Activated CD8-positive, alpha-beta T cell treated with anti-CD3 and anti-CD28 coated beads for 36 hours (primary cell): ENCODE measurements around the gene HLA-DRB5. TPM values are rescaled to one million over a fixed set of nuclear protein-coding genes. Genes with fewer than 3 reads are reported as not detected.
"Not testable (repeated sequence)": the region's sequence is repeated elsewhere in the genome, so short reads cannot be mapped to it uniquely, and the experiment has no call there.

Experiments used
- ATAC-seq: fragments of 200-7000 bp; cut with Tn5 transposase; one replicate; pipeline ENCODE4 v1.10.0; 2021; ENCODE audit warnings: mild to moderate bottlenecking, moderate library complexity
- CTCF ChIA-PET: fragments of 350-600 bp; sonication (Branson Sonifier 250); formaldehyde crosslinking; loops from one replicate; lab custom pipeline; 2021; ENCODE audit warnings: antibody characterized with exemption; lab: Charles Lee
- POLR2A ChIA-PET: fragments of 350-600 bp; sonication (Branson Sonifier 250); formaldehyde crosslinking; loops from one replicate; lab custom pipeline; 2021; ENCODE audit warnings: antibody characterized with exemption; lab: Charles Lee
- DNase-seq: peaks from one replicate; pipeline ENCODE4 v3.0.0-alpha.2; 2020
- H3K27ac Mint-ChIP-seq: one replicate; pipeline ENCODE4 v1.8.0; 2021; ENCODE audit warnings: mild to moderate bottlenecking, mixed read lengths
- H3K27me3 Mint-ChIP-seq: one replicate; pipeline ENCODE4 v1.8.0; 2021; ENCODE audit warnings: mixed read lengths
- H3K36me3 Mint-ChIP-seq: one replicate; pipeline ENCODE4 v1.8.0; 2021; ENCODE audit warnings: low read depth, mixed read lengths
- H3K4me1 Mint-ChIP-seq: one replicate; pipeline ENCODE4 v1.8.0; 2021; ENCODE audit warnings: low read depth, mixed read lengths
- H3K4me3 Mint-ChIP-seq: one replicate; pipeline ENCODE4 v1.8.0; 2021; ENCODE audit warnings: mild to moderate bottlenecking, moderate library complexity, mixed read lengths
- H3K9me3 Mint-ChIP-seq: one replicate; pipeline ENCODE4 v1.8.0; 2021; ENCODE audit warnings: mixed read lengths
- CTCF ChIP-seq: fragments of 200-600 bp; IDR thresholded peaks from one replicate; pipeline ENCODE4 v1.8.0; 2022; ENCODE audit warnings: antibody characterized with exemption, mild to moderate bottlenecking
- intact Hi-C: fragments of 100-400 bp; cut with micrococcal nuclease; formaldehyde crosslinking; loops from one replicate; pipeline ENCODE4 v1.10.0; 2022
- total RNA-seq, 2 experiments: library from RNA; stranded (reverse); gene quantifications; one replicate each; pipeline ENCODE4 v1.2.3, GENCODE V29; 2021

The HLA-DRB5 gene
- total RNA-seq, 2 experiments from 2014 or later = 4.9 to 5.9 TPM

- H3K27me3 Mint-ChIP-seq = peaks cover 4% of the 10 kb centered on the region
- intact Hi-C loops = no loop called here
- no peaks in the 10 kb centered on the region for H3K36me3 Mint-ChIP-seq
- DNase-seq (no peak), ATAC-seq (no peak)
- TF ChIP-seq CTCF = no peak
- no peak overlapping the region for H3K4me3 Mint-ChIP-seq
- ChIA-PET POLR2A (interaction anchor here (0.6 to 0.9 kb wide), 2 partner anchors 48 to 174 kb away, joined by 3 to 4 read pairs; no protein-coding TSS in a partner anchor), CTCF (no interaction called here)
- no peak overlapping the region for H3K27ac Mint-ChIP-seq
- H3K4me1 Mint-ChIP-seq = no peaks in the 10 kb centered on the region
- peaks cover 3% of the 10 kb centered on the region for H3K9me3 Mint-ChIP-seq
Observed at GRCh38 chr6:32539839-32540238, 9.8 kb upstream of the HLA-DRB5 start.

DNA sequence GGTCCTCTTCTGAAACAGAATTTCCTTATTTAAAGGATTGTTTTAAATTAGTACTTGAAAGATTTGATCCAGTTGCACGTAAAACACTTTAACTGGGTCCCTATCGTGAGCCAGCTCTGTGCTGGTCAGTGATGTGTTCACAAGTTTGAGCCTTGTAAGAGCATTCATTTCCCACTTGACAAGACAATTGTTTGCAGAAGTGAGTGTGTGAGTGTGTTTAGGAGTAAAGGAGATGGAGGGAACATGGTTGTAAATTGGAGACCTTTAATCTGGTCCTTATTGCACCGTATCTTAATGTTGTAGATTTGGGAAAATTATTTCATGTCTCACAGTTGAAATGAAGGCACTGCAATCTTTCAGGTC, 325 bp upstream of the HLA-DRB5 start:
- ATAC-seq, H3K4me3 Mint-ChIP-seq, H3K4me1 Mint-ChIP-seq, POLR2A ChIA-PET, H3K9me3 Mint-ChIP-seq, CTCF ChIA-PET, intact Hi-C loops, H3K27ac Mint-ChIP-seq, H3K36me3 Mint-ChIP-seq, H3K27me3 Mint-ChIP-seq, DNase-seq: not testable (repeated sequence)

GRCh38 chr6:32522302-32523047, 7.6 kb downstream of the HLA-DRB5 start:
- Mint-ChIP-seq H3K36me3 (no peaks in the 10 kb centered on the region), H3K27ac (no peak overlapping the region), H3K4me3 (no peak overlapping the region), H3K4me1 (no peaks in the 10 kb centered on the region), H3K9me3 (no peaks in the 10 kb centered on the region), H3K27me3 (peaks cover 2% of the 10 kb centered on the region)
- ChIA-PET POLR2A (no interaction called here), CTCF (no interaction called here)
- no peak for DNase-seq
- TF ChIP-seq CTCF = no peak
- no peak for ATAC-seq
- intact Hi-C loops = no loop called here

DNA sequence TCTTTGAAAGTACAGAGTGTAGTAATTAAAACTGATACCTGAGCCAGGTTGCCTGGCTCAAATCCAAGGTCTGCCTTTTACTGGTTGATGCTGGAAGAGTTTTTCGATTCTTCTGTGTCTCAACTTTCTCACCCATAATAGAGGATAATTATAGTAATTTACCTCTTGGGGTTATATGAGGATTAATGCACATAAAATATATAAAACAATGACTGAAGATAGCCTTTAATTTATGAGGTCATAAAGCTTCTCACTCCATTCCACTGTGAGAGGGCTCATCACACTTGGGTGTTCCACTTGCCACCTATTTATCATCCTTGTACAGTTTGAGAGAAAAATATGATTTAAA, 10.2 kb downstream of the HLA-DRB5 start:
- no peak for TF ChIP-seq CTCF
- H3K27ac Mint-ChIP-seq = no peak overlapping the region
- DNase-seq = no peak
- H3K4me1 Mint-ChIP-seq = no peaks in the 10 kb centered on the region
- H3K27me3 Mint-ChIP-seq = no peaks in the 10 kb centered on the region
- intact Hi-C loops = no loop called here
- H3K4me3 Mint-ChIP-seq = no peak overlapping the region
- no peaks in the 10 kb centered on the region for H3K36me3 Mint-ChIP-seq
- no peak for ATAC-seq
- CTCF ChIA-PET = no interaction called here
- no peaks in the 10 kb centered on the region for H3K9me3 Mint-ChIP-seq
- POLR2A ChIA-PET = no interaction called here

GRCh38 chr6:32519118-32519909, 10.8 kb downstream of the HLA-DRB5 start:
- no peak overlapping the region for H3K4me3 Mint-ChIP-seq
- no peak overlapping the region for H3K27ac Mint-ChIP-seq
- no peaks in the 10 kb centered on the region for H3K4me1 Mint-ChIP-seq
- CTCF ChIA-PET = no interaction called here
- DNase-seq (no peak), ATAC-seq (no peak)
- no peak for TF ChIP-seq CTCF
- intact Hi-C loops = no loop called here
- H3K9me3 Mint-ChIP-seq = no peaks in the 10 kb centered on the region
- POLR2A ChIA-PET = no interaction called here
- no peaks in the 10 kb centered on the region for H3K36me3 Mint-ChIP-seq
- no peaks in the 10 kb centered on the region for H3K27me3 Mint-ChIP-seq
